Tibial nerve (tissue), 3 donors: ENCODE data around the gene AKAP6.

Experiments
- POLR2A ChIP-seq, 2 donors: fragments of 450-650 bp; IDR thresholded peaks; one replicate each; pipeline ENCODE4 v1.6.1; 2017; ENCODE audit warnings: antibody characterized with exemption in 2 of 2, mild to moderate bottlenecking in 2 of 2, moderate library complexity in 2 of 2
- TF ChIP-seq, protein P1 (sequence below), 5 experiments: fragments of 200-600 bp in 3 of 5; fragments of 450-650 bp in 2 of 5; sonication (generic) in 3 of 5; IDR thresholded peaks; one replicate each; pipeline ENCODE4 v1.5.1; 2016 to 2019; ENCODE audit warnings: antibody characterized with exemption in 5 of 5, mild to moderate bottlenecking in 3 of 5, moderate library complexity in 2 of 5

GRCh38 chr14:32609388-32609787, 280.3 kb downstream of the AKAP6 start:
- TF ChIP-seq, protein P1, sequence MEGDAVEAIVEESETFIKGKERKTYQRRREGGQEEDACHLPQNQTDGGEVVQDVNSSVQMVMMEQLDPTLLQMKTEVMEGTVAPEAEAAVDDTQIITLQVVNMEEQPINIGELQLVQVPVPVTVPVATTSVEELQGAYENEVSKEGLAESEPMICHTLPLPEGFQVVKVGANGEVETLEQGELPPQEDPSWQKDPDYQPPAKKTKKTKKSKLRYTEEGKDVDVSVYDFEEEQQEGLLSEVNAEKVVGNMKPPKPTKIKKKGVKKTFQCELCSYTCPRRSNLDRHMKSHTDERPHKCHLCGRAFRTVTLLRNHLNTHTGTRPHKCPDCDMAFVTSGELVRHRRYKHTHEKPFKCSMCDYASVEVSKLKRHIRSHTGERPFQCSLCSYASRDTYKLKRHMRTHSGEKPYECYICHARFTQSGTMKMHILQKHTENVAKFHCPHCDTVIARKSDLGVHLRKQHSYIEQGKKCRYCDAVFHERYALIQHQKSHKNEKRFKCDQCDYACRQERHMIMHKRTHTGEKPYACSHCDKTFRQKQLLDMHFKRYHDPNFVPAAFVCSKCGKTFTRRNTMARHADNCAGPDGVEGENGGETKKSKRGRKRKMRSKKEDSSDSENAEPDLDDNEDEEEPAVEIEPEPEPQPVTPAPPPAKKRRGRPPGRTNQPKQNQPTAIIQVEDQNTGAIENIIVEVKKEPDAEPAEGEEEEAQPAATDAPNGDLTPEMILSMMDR (IDR thresholded peaks at IDR 0.05), result no peak
- TF ChIP-seq POLR2A (IDR thresholded peaks at IDR 0.05), result no peak
